HG03558 (cell line): ENCODE measurements around the gene DPH1.

ENCODE experiments used
- ATAC-seq: cut with Tn5 transposase; IDR thresholded peaks from one replicate; pipeline ENCODE4 v1.9.1; 2021; ENCODE audit warnings: moderate number of reproducible peaks; ENCODE audit not compliant: unreplicated experiment; ENCODE audit errors: extremely low read depth

DPH1 gene

GRCh38 chr17:2059547-2060384, 29.8 kb downstream of the DPH1 start:
- no peak for ATAC-seq

GRCh38 chr17:2060385-2060658, 30.4 kb downstream of the DPH1 start:
- ATAC-seq: no peak

GRCh38 chr17:2060681-2061440, 30.9 kb downstream of the DPH1 start:
- ATAC-seq: no peak

GRCh38 chr17:2061441-2061958, 31.5 kb downstream of the DPH1 start:
- no peak for ATAC-seq

GRCh38 chr17:2062571-2063183, 32.7 kb downstream of the DPH1 start:
- no peak for ATAC-seq

- ATAC-seq: no peak
Measured at GRCh38 chr17:2063261-2064146, 33.6 kb downstream of the DPH1 start.

- ATAC-seq: no peak
Measured at GRCh38 chr17:2064147-2064489, 34.2 kb downstream of the DPH1 start.

- ATAC-seq: no peak
Measured at GRCh38 chr17:2064520-2064971, 34.6 kb downstream of the DPH1 start.

GRCh38 chr17:2064980-2065785, 35.2 kb downstream of the DPH1 start:
- no peak for ATAC-seq

GRCh38 chr17:2065949-2066400, 36.0 kb downstream of the DPH1 start:
- no peak for ATAC-seq

- ATAC-seq: no peak
Measured at GRCh38 chr17:2067048-2067561, 37.2 kb downstream of the DPH1 start.

- ATAC-seq: no peak
Measured at GRCh38 chr17:2067608-2068024, 37.7 kb downstream of the DPH1 start.

- no peak for ATAC-seq
Measured at GRCh38 chr17:2068031-2068518, 38.1 kb downstream of the DPH1 start.

- no peak for ATAC-seq
Measured at GRCh38 chr17:2068519-2069051, 38.6 kb downstream of the DPH1 start.

- ATAC-seq: peak; percentile 41
Measured at GRCh38 chr17:2070241-2071023, 40.5 kb downstream of the DPH1 start.

- no peak for ATAC-seq
Measured at GRCh38 chr17:2071024-2071385, 41.1 kb downstream of the DPH1 start.

GRCh38 chr17:2071455-2072281, 41.7 kb downstream of the DPH1 start:
- no peak for ATAC-seq
